ENCODE data around the gene FIGN. TPM values are rescaled to one million over a fixed set of nuclear protein-coding genes. Genes with fewer than 3 reads are reported as not detected.

The FIGN gene
- polyA plus RNA-seq, 1 donor from 2014 or later, result 0.71 TPM

- no peak overlapping the region for H3K27ac ChIP-seq (ENCODE audit: low read length)
- H3K79me2 ChIP-seq (replicated peaks; ENCODE audit: insufficient read depth, low read length), result no peaks in the 10 kb centered on the region
- H3K36me3 ChIP-seq (ENCODE audit: insufficient read depth, low read length), result no peaks in the 10 kb centered on the region
- no peaks in the 10 kb centered on the region for H3F3A ChIP-seq (ENCODE audit: insufficient read depth, low read length, poor library complexity, severe bottlenecking)
- no peak overlapping the region for H2AFZ ChIP-seq (ENCODE audit: low read depth, low read length)
- H3K27me3 ChIP-seq (ENCODE audit: insufficient read depth, low read depth, low read length), result no peaks in the 10 kb centered on the region
- H3K9me2 ChIP-seq (ENCODE audit: insufficient read depth, low read length), result no peaks in the 10 kb centered on the region
- H3K9me3 ChIP-seq (ENCODE audit: low read length), result no peaks in the 10 kb centered on the region
- no peaks in the 10 kb centered on the region for H4K20me1 ChIP-seq (ENCODE audit: insufficient read depth)
- H3K4me3 ChIP-seq (ENCODE audit: low read length), result no peak overlapping the region
- no peak overlapping the region for H3K9ac ChIP-seq (ENCODE audit: low read length)
- no peak overlapping the region for H3K4me2 ChIP-seq (ENCODE audit: low read length)
- no peak for TF ChIP-seq CTCF (IDR thresholded peaks at IDR 0.05; ENCODE audit: poor library complexity, severe bottlenecking)
- TF ChIP-seq TAF1 (IDR thresholded peaks at IDR 0.05; ENCODE audit: low read depth), result no peak
- TF ChIP-seq REST (IDR thresholded peaks at IDR 0.05; ENCODE audit: borderline replicate concordance), result no peak
- no peak for TF ChIP-seq EP300 (conservative IDR thresholded peaks at IDR 0.05; ENCODE audit: poor library complexity, severe bottlenecking)
- no peak for TF ChIP-seq EZH2 (IDR thresholded peaks at IDR 0.05; ENCODE audit: borderline replicate concordance, insufficient read depth, low read length, poor library complexity, severe bottlenecking)
- TF ChIP-seq SMC3 (conservative IDR thresholded peaks at IDR 0.05; ENCODE audit: poor library complexity), result no peak
- no peak for TF ChIP-seq POLR2AphosphoS5 (IDR thresholded peaks at IDR 0.05)
- no peak for TF ChIP-seq MXI1 (conservative IDR thresholded peaks at IDR 0.05; ENCODE audit: poor library complexity, severe bottlenecking)
- no peak for TF ChIP-seq RAD21 (conservative IDR thresholded peaks at IDR 0.05)
These were observed 128.9 kb downstream of the FIGN start for GRCh38 chr2:163606878-163607277.

GRCh38 chr2:163605779-163606178 lies 130.0 kb downstream of the FIGN start:
- Histone ChIP-seq H3K9me3 (ENCODE audit: low read length) (no peaks in the 10 kb centered on the region), H3K79me2 (replicated peaks; ENCODE audit: insufficient read depth, low read length) (no peaks in the 10 kb centered on the region), H3K4me3 (ENCODE audit: low read length) (no peak overlapping the region), H3K27me3 (ENCODE audit: insufficient read depth, low read depth, low read length) (no peaks in the 10 kb centered on the region), H2AFZ (ENCODE audit: low read depth, low read length) (no peak overlapping the region), H3K36me3 (ENCODE audit: insufficient read depth, low read length) (no peaks in the 10 kb centered on the region), H3K27ac (ENCODE audit: low read length) (no peak overlapping the region), H4K20me1 (ENCODE audit: insufficient read depth) (no peaks in the 10 kb centered on the region), H3F3A (ENCODE audit: insufficient read depth, low read length, poor library complexity, severe bottlenecking) (no peaks in the 10 kb centered on the region), H3K9me2 (ENCODE audit: insufficient read depth, low read length) (no peaks in the 10 kb centered on the region), H3K9ac (ENCODE audit: low read length) (no peak overlapping the region), H3K4me2 (ENCODE audit: low read length) (no peak overlapping the region)
- no peak for TF ChIP-seq POLR2AphosphoS5 (IDR thresholded peaks at IDR 0.05)
- TF ChIP-seq REST (IDR thresholded peaks at IDR 0.05; ENCODE audit: borderline replicate concordance), result no peak
- no peak for TF ChIP-seq EP300 (conservative IDR thresholded peaks at IDR 0.05; ENCODE audit: poor library complexity, severe bottlenecking)
- no peak for TF ChIP-seq EZH2 (IDR thresholded peaks at IDR 0.05; ENCODE audit: borderline replicate concordance, insufficient read depth, low read length, poor library complexity, severe bottlenecking)
- no peak for TF ChIP-seq MXI1 (conservative IDR thresholded peaks at IDR 0.05; ENCODE audit: poor library complexity, severe bottlenecking)
- TF ChIP-seq TAF1 (IDR thresholded peaks at IDR 0.05; ENCODE audit: low read depth), result no peak
- TF ChIP-seq CTCF (IDR thresholded peaks at IDR 0.05; ENCODE audit: poor library complexity, severe bottlenecking), result no peak
- TF ChIP-seq RAD21 (conservative IDR thresholded peaks at IDR 0.05), result no peak
- no peak for TF ChIP-seq SMC3 (conservative IDR thresholded peaks at IDR 0.05; ENCODE audit: poor library complexity)
